Esophagus (tissue), 2 donors: Measurements from ENCODE around the gene PTOV1. TPM values are rescaled to one million over a fixed set of nuclear protein-coding genes. Genes with fewer than 3 reads are reported as not detected.

Source experiments
- H3K27ac ChIP-seq, 2 donors: one replicate each; pipeline ENCODE4 v1.5.1; 2013; ENCODE audit warnings: low read depth in 2 of 2, mild to moderate bottlenecking in 2 of 2, inconsistent platforms in 1 of 2, low read length in 1 of 2, moderate library complexity in 1 of 2
- H3K27me3 ChIP-seq, 2 donors: one replicate each; pipeline ENCODE4 v1.6.1; 2013; ENCODE audit warnings: low read length in 2 of 2, control low read depth in 1 of 2, mild to moderate bottlenecking in 1 of 2; ENCODE audit not compliant: insufficient read depth in 2 of 2, control insufficient read depth in 1 of 2
- H3K36me3 ChIP-seq, 2 donors: one replicate each; pipeline ENCODE4 v1.6.1; 2013; ENCODE audit warnings: low read length in 1 of 2; ENCODE audit not compliant: control insufficient read depth in 2 of 2, insufficient read depth in 2 of 2
- H3K4me1 ChIP-seq, 2 donors: one replicate each; pipeline ENCODE4 v1.6.1; 2013; ENCODE audit warnings: low read length in 1 of 2; ENCODE audit not compliant: control insufficient read depth in 2 of 2, insufficient read depth in 2 of 2
- H3K4me3 ChIP-seq, 2 donors: one replicate each; pipeline ENCODE4 v1.5.1; 2013; ENCODE audit warnings: low read length in 2 of 2, mild to moderate bottlenecking in 2 of 2, low read depth in 1 of 2, moderate library complexity in 1 of 2
- H3K9me3 ChIP-seq, 2 donors: one replicate each; pipeline ENCODE4 v1.6.1; 2013; ENCODE audit warnings: mild to moderate bottlenecking in 2 of 2, low read depth in 1 of 2, low read length in 1 of 2, moderate library complexity in 1 of 2; ENCODE audit not compliant: control insufficient read depth in 2 of 2, insufficient read depth in 1 of 2
- WGBS, 2 donors: extraction: QIAGEN DNeasy Blood & Tissue Kit; methylation state at CpG; one replicate each; pipeline ENCODE4 v1.1.7; 2013; 5-methylcytosine and 5-hydroxymethylcytosine counted together
- polyA plus RNA-seq, 2 donors: library from polyadenylated mRNA; stranded (reverse); fragments of 200-250 nt; gene quantifications; one replicate each; pipeline ENCODE4 v1.2.3, GENCODE V29; 2013
- donor health status: healthy with polysubstance abuse.
- donor health status: Bipolar disorder and iron deficiency.

The PTOV1 gene
- polyA plus RNA-seq, 2 donors = 59.1 to 92.8 TPM

- Histone ChIP-seq H3K27ac (no peak overlapping the region), H3K36me3 (no peaks in the 10 kb centered on the region), H3K4me1 (peaks cover 0 to 14% of the 10 kb centered on the region in 2 donors), H3K9me3 (no peaks in the 10 kb centered on the region), H3K4me3 (no peak overlapping the region), H3K27me3 (no peaks in the 10 kb centered on the region)
- 84 to 89% methylated on average over 3 of the region's 3 CpGs for WGBS, 2 donors
These were observed 2.0 kb upstream of the PTOV1 start for GRCh38 chr19:49848938-49849337.

- H3K27ac ChIP-seq = peak overlapping the region in 1 of 2 donors; percentile 98
- H3K4me3 ChIP-seq = no peak overlapping the region
- H3K9me3 ChIP-seq = no peaks in the 10 kb centered on the region
- peaks cover 0 to 4% of the 10 kb centered on the region in 2 donors for H3K36me3 ChIP-seq
- 90 to 91% methylated on average over 15 of the region's 15 CpGs for WGBS, 2 donors
- peaks cover 0 to 15% of the 10 kb centered on the region in 2 donors for H3K4me1 ChIP-seq
- no peaks in the 10 kb centered on the region for H3K27me3 ChIP-seq
These were observed 1.3 kb upstream of the PTOV1 start for GRCh38 chr19:49849433-49850220.

- Histone ChIP-seq H3K36me3 (peaks cover 0 to 9% of the 10 kb centered on the region in 2 donors), H3K4me1 (peaks cover 0 to 15% of the 10 kb centered on the region in 2 donors), H3K27ac (peak overlapping the region; percentile 36 to 98), H3K9me3 (no peaks in the 10 kb centered on the region), H3K4me3 (peak overlapping the region; percentile 81 to 93), H3K27me3 (no peaks in the 10 kb centered on the region)
- 53 to 64% methylated on average over 12 of the region's 12 CpGs for WGBS, 2 donors
These were observed 805 bp upstream of the PTOV1 start for GRCh38 chr19:49850221-49850486.

GRCh38 chr19:49851456-49852259, 699 bp downstream of the PTOV1 start:
- H3K36me3 ChIP-seq = peaks cover 0 to 18% of the 10 kb centered on the region in 2 donors
- peaks cover 0 to 15% of the 10 kb centered on the region in 2 donors for H3K4me1 ChIP-seq
- H3K4me3 ChIP-seq = peak overlapping the region; percentile 81 to 93
- H3K27me3 ChIP-seq = no peaks in the 10 kb centered on the region
- no peaks in the 10 kb centered on the region for H3K9me3 ChIP-seq
- WGBS, 2 donors = 1 to 2% methylated on average over 61 to 78 of the region's 78 CpGs
- H3K27ac ChIP-seq = peak overlapping the region; percentile 98 to 100

- H3K27ac ChIP-seq = no peak overlapping the region
- peaks cover 0 to 15% of the 10 kb centered on the region in 2 donors for H3K4me1 ChIP-seq
These were observed 1.7 kb downstream of the PTOV1 start for GRCh38 chr19:49852631-49853126.

GRCh38 chr19:49853852-49854377, 3.0 kb downstream of the PTOV1 start:
- 81 to 88% methylated on average over 10 of the region's 10 CpGs for WGBS, 2 donors
- Histone ChIP-seq H3K27me3 (no peaks in the 10 kb centered on the region), H3K27ac (no peak overlapping the region), H3K4me3 (no peak overlapping the region), H3K4me1 (peaks cover 0 to 15% of the 10 kb centered on the region in 2 donors), H3K36me3 (peaks cover 0 to 32% of the 10 kb centered on the region in 2 donors), H3K9me3 (no peaks in the 10 kb centered on the region)

More at GRCh38 chr19:49852631-49853126, 1.7 kb downstream of the PTOV1 start:
- 52 to 57% methylated on average over 14 of the region's 14 CpGs for WGBS, 2 donors
- no peaks in the 10 kb centered on the region for H3K27me3 ChIP-seq
- H3K36me3 ChIP-seq = peaks cover 0 to 20% of the 10 kb centered on the region in 2 donors
- no peaks in the 10 kb centered on the region for H3K9me3 ChIP-seq
- H3K4me3 ChIP-seq = peak overlapping the region; percentile 81 to 93

- WGBS, 2 donors = 83 to 86% methylated on average over 38 to 39 of the region's 39 CpGs
- H3K4me1 ChIP-seq = peaks cover 0 to 15% of the 10 kb centered on the region in 2 donors
- no peaks in the 10 kb centered on the region for H3K27me3 ChIP-seq
- no peaks in the 10 kb centered on the region for H3K9me3 ChIP-seq
- H3K27ac ChIP-seq = no peak overlapping the region
- H3K36me3 ChIP-seq = peaks cover 0 to 33% of the 10 kb centered on the region in 2 donors
- H3K4me3 ChIP-seq = no peak overlapping the region
These were observed 3.7 kb downstream of the PTOV1 start for GRCh38 chr19:49854378-49855263.

GRCh38 chr19:49855277-49855675, 4.3 kb downstream of the PTOV1 start:
- Histone ChIP-seq H3K27ac (no peak overlapping the region), H3K36me3 (peaks cover 2 to 39% of the 10 kb centered on the region in 2 donors), H3K4me3 (no peak overlapping the region), H3K27me3 (no peaks in the 10 kb centered on the region), H3K4me1 (peaks cover 0 to 15% of the 10 kb centered on the region in 2 donors), H3K9me3 (no peaks in the 10 kb centered on the region)
- WGBS, 2 donors = 76 to 83% methylated on average over 12 of the region's 12 CpGs
